Head of caudate nucleus (tissue), 42 donors: ENCODE results near the gene PADI2.
A peak's percentile ranks its signal among the peaks of the same experiment; 100 is the strongest.

ENCODE experiments used
- DNase-seq, 42 donors: peaks; one replicate each; pipeline versions ENCODE4 v3.0.0 to v3.0.0-alpha.2; 2020 to 2021; ENCODE audit warnings: mixed read lengths in 7 of 42
- intact Hi-C: fragments of 100-400 bp; cut with DNase I; formaldehyde crosslinking; loops from one replicate; pipeline ENCODE4 v1.15.0; 2022

PADI2 gene

GRCh38 chr1:17143760-17144159, 24.5 kb upstream of the PADI2 start:
- no peak for DNase-seq
- intact Hi-C loops: loop anchor here (10.0 kb wide), 1 partner anchor 61 kb away; the partner anchor contains the start of gene PADI1

- intact Hi-C loops: loop anchor here (10.0 kb wide), 1 partner anchor 63 kb away; the partner anchor contains the start of gene PADI1
- no peak for DNase-seq
Observed at GRCh38 chr1:17141441-17142197, 22.4 kb upstream of the PADI2 start.

- intact Hi-C loops: loop anchor here (10.0 kb wide), 1 partner anchor 65 kb away; the partner anchor contains the start of gene PADI1
- DNase-seq: no peak
Observed at GRCh38 chr1:17140279-17140678, 21.0 kb upstream of the PADI2 start.

GRCh38 chr1:17139637-17140036, 20.4 kb upstream of the PADI2 start:
- intact Hi-C loops: loop anchor here (10.0 kb wide), 1 partner anchor 65 kb away; the partner anchor contains the start of gene PADI1
- no peak for DNase-seq

GRCh38 chr1:17137441-17137840, 18.2 kb upstream of the PADI2 start:
- no peak for DNase-seq
- intact Hi-C loops: no loop called here

- intact Hi-C loops: no loop called here
- no peak for DNase-seq
Observed at GRCh38 chr1:17136936-17137335, 17.7 kb upstream of the PADI2 start.

- intact Hi-C loops: no loop called here
- DNase-seq: peak in 2 of 42 donors; percentile 26 to 58
Observed at GRCh38 chr1:17136145-17136544, 16.9 kb upstream of the PADI2 start.

- intact Hi-C loops: no loop called here
- DNase-seq: no peak
Observed at GRCh38 chr1:17135530-17135929, 16.3 kb upstream of the PADI2 start.

- DNase-seq: no peak
- intact Hi-C loops: no loop called here
Observed at GRCh38 chr1:17134724-17135123, 15.5 kb upstream of the PADI2 start.

- intact Hi-C loops: no loop called here
- DNase-seq: no peak
Observed at GRCh38 chr1:17134034-17134433, 14.8 kb upstream of the PADI2 start.

GRCh38 chr1:17130138-17130635, 10.9 kb upstream of the PADI2 start:
- no peak for DNase-seq
- intact Hi-C loops: no loop called here

GRCh38 chr1:17128361-17128760, 9.1 kb upstream of the PADI2 start:
- DNase-seq: no peak
- intact Hi-C loops: loop anchor here (5.0 to 10.0 kb wide), 3 partner anchors 109 to 276 kb away; no protein-coding TSS in a partner anchor

GRCh38 chr1:17125756-17126237, 6.5 kb upstream of the PADI2 start:
- peak; percentile 83 to 97 (median 92) for DNase-seq
- intact Hi-C loops: loop anchor here (5.0 to 10.0 kb wide), 3 partner anchors 112 to 279 kb away; no protein-coding TSS in a partner anchor

GRCh38 chr1:17123196-17124045, 4.2 kb upstream of the PADI2 start:
- DNase-seq: peak in 3 of 42 donors; percentile 17 to 51 (median 46)
- intact Hi-C loops: loop anchor here (2.0 to 10.0 kb wide), 3 partner anchors 65 to 281 kb away; no protein-coding TSS in a partner anchor

- peak in 1 of 42 donors; percentile 8 for DNase-seq
- intact Hi-C loops: loop anchor here (2.0 to 10.0 kb wide), 3 partner anchors 64 to 282 kb away; no protein-coding TSS in a partner anchor
Observed at GRCh38 chr1:17122521-17123164, 3.4 kb upstream of the PADI2 start.

GRCh38 chr1:17121881-17122280, 2.6 kb upstream of the PADI2 start:
- no peak for DNase-seq
- intact Hi-C loops: loop anchor here (2.0 to 10.0 kb wide), 3 partner anchors 63 to 283 kb away; no protein-coding TSS in a partner anchor

GRCh38 chr1:17120962-17121837, 1.9 kb upstream of the PADI2 start:
- intact Hi-C loops: loop anchor here (10.0 kb wide), 2 partner anchors 214 to 284 kb away; no protein-coding TSS in a partner anchor
- peak in 1 of 42 donors; percentile 9 for DNase-seq

- intact Hi-C loops: loop anchor here (10.0 kb wide), 2 partner anchors 214 to 284 kb away; no protein-coding TSS in a partner anchor
- no peak for DNase-seq
Observed at GRCh38 chr1:17120481-17120877, 1.2 kb upstream of the PADI2 start.
